Fibroblast of lung (primary cell): ENCODE measurements around the gene MEIS2.

Experiments
- CTCF ChIP-seq, 2 donors: IDR thresholded peaks in 1 of 2; conservative IDR thresholded peaks in 1 of 2; 1 replicate in 1 of 2; 2 replicates in 1 of 2; pipeline ENCODE4 v1.5.1; 2011 to 2012; ENCODE audit warnings: low read length in 2 of 2, control low read depth in 1 of 2, inconsistent platforms in 1 of 2, low read depth in 1 of 2, mild to moderate bottlenecking in 1 of 2
- EZH2 ChIP-seq: IDR thresholded peaks from 2 replicates; pipeline ENCODE4 v1.5.1; 2012; ENCODE audit warnings: low read length, control low read depth, mild to moderate bottlenecking; ENCODE audit errors: missing control alignments

GRCh38 chr15:37099319-37100108 is 835 bp downstream of the MEIS2 start:
- TF ChIP-seq CTCF (conservative IDR thresholded peaks at IDR 0.05 in 1 of 2, IDR thresholded peaks at IDR 0.05 in 1 of 2; ENCODE audit: low read depth in 1 of 2, low read length in 2 of 2) (no peak), EZH2 (no peak)
